Calu3 (cell line): Measurements from ENCODE around the gene WDR31. TPM values are rescaled to one million over a fixed set of nuclear protein-coding genes. Genes with fewer than 3 reads are reported as not detected.
"Not testable (repeated sequence)": the region's sequence is repeated elsewhere in the genome, so short reads cannot be mapped to it uniquely, and the experiment has no call there.

Experiments used
- BruUV-seq: library from RNA; stranded (reverse); fragments of 400-500 nt; replicated peaks from 2 replicates; lab custom pipeline; 2021; lab: Mats Ljungman, UMichigan
- CTCF ChIA-PET: fragments of 300-600 bp; sonication (Branson Sonifier 250); formaldehyde crosslinking; loops from one replicate; lab custom pipeline; 2022; ENCODE audit warnings: antibody characterized with exemption; lab: Charles Lee
- DNase-seq: peaks from one replicate; pipeline ENCODE4 v3.0.0; 2022
- H3K27ac Mint-ChIP-seq: one replicate; pipeline ENCODE4 v1.8.0; 2022; ENCODE audit warnings: mixed read lengths; ENCODE audit not compliant: unreplicated experiment
- H3K27me3 Mint-ChIP-seq: one replicate; pipeline ENCODE4 v1.8.0; 2022; ENCODE audit warnings: mixed read lengths; ENCODE audit not compliant: unreplicated experiment
- H3K36me3 Mint-ChIP-seq: one replicate; pipeline ENCODE4 v1.8.0; 2022; ENCODE audit warnings: mild to moderate bottlenecking, moderate library complexity, mixed read lengths; ENCODE audit not compliant: insufficient read depth, unreplicated experiment
- H3K4me1 Mint-ChIP-seq: one replicate; pipeline ENCODE4 v1.8.0; 2022; ENCODE audit warnings: mild to moderate bottlenecking, low read depth, mixed read lengths; ENCODE audit not compliant: unreplicated experiment
- H3K4me3 Mint-ChIP-seq: one replicate; pipeline ENCODE4 v1.8.0; 2022; ENCODE audit warnings: mild to moderate bottlenecking, low read depth, moderate library complexity, mixed read lengths; ENCODE audit not compliant: unreplicated experiment
- H3K9me3 Mint-ChIP-seq: one replicate; pipeline ENCODE4 v1.8.0; 2022; ENCODE audit warnings: low read depth, mixed read lengths; ENCODE audit not compliant: unreplicated experiment
- CTCF ChIP-seq: fragments of 200-600 bp; IDR thresholded peaks from one replicate; pipeline ENCODE4 v1.8.0; 2022; ENCODE audit warnings: antibody characterized with exemption; ENCODE audit not compliant: unreplicated experiment
- intact Hi-C: fragments of 100-400 bp; cut with micrococcal nuclease; formaldehyde crosslinking; loops from one replicate; pipeline ENCODE4 v1.10.0; 2022; ENCODE audit not compliant: unreplicated experiment
- total RNA-seq: library from RNA; stranded (reverse); gene quantifications from 2 replicates; pipeline ENCODE4 v1.2.3, GENCODE V29; 2022

The WDR31 gene
- total RNA-seq, 1 experiment from 2014 or later = 3.1 TPM

- Mint-ChIP-seq H3K36me3 (peaks cover 24% of the 10 kb centered on the region), H3K27ac (peak overlapping the region; percentile 82), H3K27me3 (no peaks in the 10 kb centered on the region), H3K4me1 (peaks cover 41% of the 10 kb centered on the region), H3K9me3 (no peaks in the 10 kb centered on the region), H3K4me3 (peak overlapping the region; percentile 36)
- CTCF ChIA-PET = no interaction called here
- intact Hi-C loops = no loop called here
- TF ChIP-seq CTCF = no peak
- BruUV-seq = no TSS peak
- DNase-seq = no peak
Observed at GRCh38 chr9:113380869-113381378, 40.8 kb upstream of the WDR31 start.

GRCh38 chr9:113379829-113380210, 39.7 kb upstream of the WDR31 start:
- DNase-seq, intact Hi-C loops, H3K27ac Mint-ChIP-seq, CTCF ChIA-PET, H3K9me3 Mint-ChIP-seq, BruUV-seq, H3K27me3 Mint-ChIP-seq, H3K4me3 Mint-ChIP-seq: not testable (repeated sequence)
- Mint-ChIP-seq H3K4me1 (peaks cover 41% of the 10 kb centered on the region), H3K36me3 (peaks cover 30% of the 10 kb centered on the region)

- BruUV-seq, CTCF ChIA-PET, H3K9me3 Mint-ChIP-seq, DNase-seq, intact Hi-C loops, H3K27me3 Mint-ChIP-seq: not testable (repeated sequence)
- Mint-ChIP-seq H3K4me1 (peaks cover 41% of the 10 kb centered on the region), H3K36me3 (peaks cover 30% of the 10 kb centered on the region), H3K4me3 (peak overlapping the region; percentile 53), H3K27ac (peak overlapping the region; percentile 87)
Observed at GRCh38 chr9:113379094-113379828, 39.2 kb upstream of the WDR31 start.

GRCh38 chr9:113376634-113377567, 36.8 kb upstream of the WDR31 start, which contains the start of gene HDHD3:
Gene HDHD3 (minus strand): TSS chr9:113376986. CDS start chr9:113374354, 2,632 bp downstream.
- Mint-ChIP-seq H3K27me3 (no peaks in the 10 kb centered on the region), H3K4me3 (peak within 1 kb of the TSS; percentile 79), H3K4me1 (peaks cover 24% of the 10 kb centered on the region), H3K36me3 (peaks cover 39% of the 10 kb centered on the region), H3K27ac (peak within 1 kb of the TSS; percentile 82), H3K9me3 (no peaks in the 10 kb centered on the region)
- CTCF ChIA-PET = interaction anchor here (0.8 to 1.3 kb wide), 2 partner anchors 24 to 1432 kb away, joined by 5 read pairs; partner anchors contain the start of gene ALAD
- peak; percentile 84 for DNase-seq
- no TSS peak for BruUV-seq
- TF ChIP-seq CTCF = no peak
- intact Hi-C loops = no loop called here
